Gastrocnemius medialis (tissue), 4 donors: Measurements from ENCODE around the gene IL1RL1.

Experiments
- CTCF ChIP-seq, 5 experiments: fragments of 450-650 bp in 3 of 5; fragments of 200-600 bp in 2 of 5; sonication (generic) in 2 of 5; IDR thresholded peaks in 4 of 5; conservative IDR thresholded peaks in 1 of 5; 1 replicate in 4 of 5; 2 replicates in 1 of 5; pipeline ENCODE4 v1.5.1; 2016 to 2019; ENCODE audit warnings: antibody characterized with exemption in 5 of 5, mild to moderate bottlenecking in 3 of 5, moderate library complexity in 3 of 5
- POLR2A ChIP-seq, 2 donors: fragments of 450-650 bp; IDR thresholded peaks; one replicate each; pipeline ENCODE4 v1.6.1; 2017; ENCODE audit warnings: antibody characterized with exemption in 2 of 2, mild to moderate bottlenecking in 2 of 2, moderate library complexity in 2 of 2

GRCh38 chr2:102313025-102313424 is 1.7 kb downstream of the IL1RL1 start:
- TF ChIP-seq POLR2A (IDR thresholded peaks at IDR 0.05), result no peak
- no peak for TF ChIP-seq CTCF (IDR thresholded peaks at IDR 0.05 in 4 of 5, conservative IDR thresholded peaks at IDR 0.05 in 1 of 5)
